Measurements from ENCODE around the gene SDHB.

DNA sequence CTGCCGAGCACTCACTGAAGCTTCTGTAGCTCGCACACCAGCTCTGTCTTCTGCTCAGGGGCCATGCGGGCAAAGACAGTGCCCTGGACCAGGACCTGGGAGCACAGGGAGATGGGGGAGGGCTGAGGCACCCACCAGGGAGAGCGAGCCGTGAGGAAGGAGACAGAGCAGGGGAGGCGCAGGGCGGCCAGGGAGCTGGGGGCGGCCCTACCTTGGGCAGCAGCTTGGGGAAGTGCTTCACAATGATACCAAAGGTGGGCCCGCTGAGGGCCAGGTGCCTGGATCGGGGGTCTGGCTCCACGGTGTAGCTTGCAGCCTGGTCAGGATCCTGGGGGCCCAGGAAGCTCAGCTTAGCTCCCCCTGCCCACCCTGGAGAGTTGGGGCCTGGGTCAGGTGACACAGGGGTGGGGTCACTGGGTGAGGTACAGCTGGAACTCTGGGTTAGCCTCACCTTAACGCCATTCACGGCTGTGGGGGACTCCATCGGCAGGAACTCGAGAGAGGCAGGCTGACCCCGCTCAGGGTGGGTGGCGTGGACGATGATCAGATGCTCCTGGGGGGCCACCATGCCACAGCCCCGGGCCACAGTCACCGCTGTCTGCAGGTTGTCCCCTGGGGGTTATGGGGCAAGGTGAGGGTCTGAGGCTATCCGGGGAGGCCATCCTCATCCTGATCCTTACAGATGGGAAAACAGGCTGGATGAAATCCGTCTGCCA lies 64.0 kb downstream of the SDHB start:
- TF ChIP-seq CTCF (IDR thresholded peaks at IDR 0.05; ENCODE audit: low read depth, low read length) (no peak), EZH2phosphoT487 (IDR thresholded peaks at IDR 0.05; ENCODE audit: low read depth) (no peak)

Measured in OCI-LY3 (cell line).